ENCODE measurements around the gene COPS6. TPM values are rescaled to one million over a fixed set of nuclear protein-coding genes. Genes with fewer than 3 reads are reported as not detected.

The COPS6 gene
- total RNA-seq, 1 experiment from 2014 or later, result 127 TPM

DNA sequence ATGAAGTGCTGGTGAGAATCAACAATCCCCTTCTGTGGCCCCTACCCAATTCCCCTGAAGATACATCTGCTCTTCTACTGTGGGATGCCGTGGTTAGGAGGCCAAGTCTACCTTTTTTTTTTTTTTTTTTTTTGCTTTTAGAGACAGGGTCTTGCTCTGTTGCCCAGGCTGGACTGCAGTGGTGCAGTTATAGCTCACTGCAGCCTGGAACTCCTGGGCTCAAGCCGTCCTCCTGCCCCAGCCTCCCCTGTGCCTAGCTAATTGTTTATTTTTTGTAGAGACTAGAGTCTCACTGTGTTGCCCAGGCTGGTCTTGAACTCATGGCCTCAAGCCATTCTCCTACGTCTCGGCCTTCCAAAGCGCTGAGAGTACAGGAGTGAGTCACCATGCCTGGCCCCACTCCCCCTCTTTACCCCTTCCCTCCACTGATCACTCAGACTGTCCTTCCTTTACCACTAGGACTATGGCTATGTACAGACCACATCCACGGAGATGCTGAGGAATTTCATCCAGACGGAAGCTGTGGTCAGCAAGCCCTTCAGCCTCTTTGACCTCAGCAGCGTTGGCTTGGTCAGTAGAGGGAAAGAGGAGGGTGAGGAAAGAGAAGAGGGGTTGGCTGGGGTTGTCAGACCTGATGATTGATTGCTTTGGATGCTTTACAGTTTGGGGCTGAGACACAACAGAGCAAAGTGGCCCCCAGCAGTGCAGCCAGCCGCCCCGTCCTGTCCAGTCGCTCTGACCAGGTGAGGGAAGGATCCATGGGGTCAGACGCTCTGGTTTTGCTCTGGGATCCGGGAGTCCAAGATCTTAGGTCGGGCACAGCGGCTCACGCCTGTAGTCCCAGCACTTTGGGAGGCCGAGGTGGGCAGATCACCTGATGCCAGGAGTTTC is 14.4 kb downstream of the COPS6 start:
- DNase-seq (ENCODE audit: low read depth), result peak; percentile 79

DNA sequence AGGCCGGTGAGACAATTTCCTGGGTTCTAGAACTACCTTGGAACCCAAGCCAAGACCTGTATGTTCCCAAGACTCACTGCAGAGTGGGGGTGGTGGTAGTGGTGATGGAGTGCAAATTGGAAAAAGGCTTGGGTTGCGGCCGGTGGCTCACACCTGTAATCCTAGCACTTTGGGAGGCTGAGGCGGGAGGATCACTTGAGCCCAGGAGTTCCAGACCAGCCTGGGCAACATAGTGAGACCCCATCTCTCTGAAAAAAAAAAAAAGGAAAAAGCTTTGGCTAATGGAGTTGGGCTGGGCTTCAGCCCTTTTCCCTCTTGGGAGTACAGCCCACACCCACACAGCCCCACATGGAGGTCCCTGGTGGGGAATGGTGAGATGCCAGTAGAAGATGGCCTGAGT is 16.8 kb downstream of the COPS6 start:
- no peak for DNase-seq (ENCODE audit: low read depth)

DNA sequence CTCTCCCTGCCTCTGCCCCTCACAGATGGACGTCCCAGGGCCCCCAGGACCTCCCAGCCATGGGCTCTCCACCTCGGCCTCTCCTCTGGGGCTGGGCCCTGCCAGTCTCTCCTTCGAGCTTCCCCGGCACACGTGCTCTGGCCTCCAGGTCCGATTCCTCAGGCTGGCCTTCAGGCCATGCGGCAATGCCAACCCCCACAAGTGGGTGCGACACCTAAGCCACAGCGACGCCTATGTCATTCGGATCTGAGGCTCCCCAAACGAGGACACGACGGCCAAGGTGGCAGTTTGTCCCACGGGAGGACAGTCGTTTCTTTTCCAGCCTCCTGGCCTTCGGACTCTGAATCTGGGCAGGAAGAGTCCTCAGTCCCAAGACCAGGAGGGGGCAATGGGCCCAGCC is 17.9 kb downstream of the COPS6 start:
- no peak for DNase-seq (ENCODE audit: low read depth)

DNA sequence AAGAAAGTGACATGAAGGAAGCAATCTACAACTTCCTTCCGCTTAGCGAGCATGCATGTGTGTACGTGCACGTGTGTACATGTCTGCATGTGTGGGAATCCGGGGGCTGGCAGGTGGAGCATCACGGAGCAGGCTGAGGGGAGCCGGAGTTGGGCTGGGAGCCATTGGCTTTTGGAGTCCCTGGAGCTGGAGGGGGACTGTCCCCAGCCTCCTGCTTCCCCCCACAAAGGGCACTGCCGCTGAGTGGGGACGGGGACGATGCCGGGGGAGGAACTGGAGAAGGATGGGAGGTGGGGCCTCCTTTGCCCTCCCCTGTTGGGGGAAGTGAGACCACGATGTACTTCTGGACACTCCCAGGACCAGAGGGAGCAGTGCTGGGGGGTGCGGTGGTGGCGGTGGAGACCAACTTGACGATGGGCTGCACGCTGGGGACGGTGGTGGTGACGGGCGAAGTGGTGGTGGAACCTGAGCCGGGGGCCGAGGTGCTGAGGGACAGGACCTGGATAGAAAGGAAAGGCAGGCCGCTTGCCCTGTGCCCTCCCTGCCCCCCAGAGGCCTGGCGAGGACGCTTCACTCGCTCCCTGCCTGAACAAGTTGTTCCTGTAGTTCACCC is 18.5 kb downstream of the COPS6 start:
- DNase-seq (ENCODE audit: low read depth), result no peak

DNA sequence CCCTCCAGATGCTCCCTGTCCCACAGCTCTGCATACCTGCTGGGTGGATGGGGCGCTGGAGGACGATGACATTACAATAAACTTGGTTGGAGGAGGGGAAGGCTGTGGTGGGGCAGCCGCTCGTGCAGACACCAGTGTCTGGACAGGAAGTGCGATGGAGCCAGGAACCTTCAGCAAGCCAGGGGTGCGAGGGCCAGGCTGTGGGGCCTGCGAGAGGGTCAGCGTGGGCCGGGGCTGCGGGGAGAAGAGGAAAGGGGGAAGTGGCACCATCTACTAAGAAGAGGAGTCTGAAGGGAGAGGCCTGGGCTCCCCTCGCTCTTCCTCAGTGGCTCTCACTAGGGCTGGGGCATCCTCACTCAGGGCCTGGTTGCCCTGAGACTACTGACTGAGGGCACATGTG is 19.1 kb downstream of the COPS6 start:
- DNase-seq (ENCODE audit: low read depth), result no peak

DNA sequence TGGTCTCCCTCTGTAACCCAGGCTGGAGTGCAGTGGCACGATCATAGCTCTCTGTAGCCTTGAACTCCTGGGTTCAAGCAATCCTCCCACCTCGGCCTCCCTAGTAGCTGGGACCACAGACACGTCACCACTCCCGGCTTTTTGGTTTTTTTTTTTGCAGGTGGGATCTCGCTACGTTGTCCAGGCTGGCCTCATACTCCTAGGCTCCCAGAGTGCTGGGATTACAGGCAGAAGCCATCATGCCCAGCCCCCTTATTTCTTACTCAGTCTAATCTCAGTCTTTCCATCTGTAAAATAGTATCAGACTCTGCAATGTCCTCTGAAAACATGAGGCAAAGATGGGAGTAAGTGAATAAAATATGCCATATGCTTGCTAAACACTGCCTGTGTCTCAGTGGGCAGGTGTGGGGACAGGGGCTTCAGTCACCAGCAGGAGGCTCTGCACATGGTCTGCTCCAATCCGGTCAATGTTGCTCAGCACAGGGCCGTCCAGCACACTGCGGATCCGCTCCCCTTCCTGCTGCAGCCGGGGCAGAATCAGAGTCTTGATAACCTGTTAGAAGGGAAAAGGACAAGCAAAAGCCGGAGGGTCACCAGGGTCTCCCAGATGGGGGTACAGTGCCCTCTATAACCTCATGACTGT is 20.9 kb downstream of the COPS6 start:
- DNase-seq (ENCODE audit: low read depth), result no peak

DNA sequence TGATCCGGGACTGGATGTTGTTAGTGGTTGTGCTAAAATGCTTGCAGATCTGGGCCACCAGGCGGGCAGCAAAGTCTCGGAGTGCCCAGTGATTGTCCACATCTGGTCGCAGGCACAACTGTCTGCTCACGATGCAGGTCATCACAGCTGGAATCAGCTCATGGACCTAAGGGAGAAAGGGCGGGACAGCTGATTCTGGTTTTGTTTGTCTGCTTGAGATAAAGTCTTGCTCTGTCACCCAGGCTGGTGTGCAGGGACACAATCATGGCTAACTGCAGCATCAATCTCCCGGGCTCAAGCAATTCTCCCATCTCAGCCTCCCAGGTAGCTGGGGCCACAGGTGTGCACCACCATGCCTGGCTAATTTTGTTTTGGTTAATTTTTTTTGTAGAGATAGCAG is 22.4 kb downstream of the COPS6 start:
- no peak for DNase-seq (ENCODE audit: low read depth)

DNA sequence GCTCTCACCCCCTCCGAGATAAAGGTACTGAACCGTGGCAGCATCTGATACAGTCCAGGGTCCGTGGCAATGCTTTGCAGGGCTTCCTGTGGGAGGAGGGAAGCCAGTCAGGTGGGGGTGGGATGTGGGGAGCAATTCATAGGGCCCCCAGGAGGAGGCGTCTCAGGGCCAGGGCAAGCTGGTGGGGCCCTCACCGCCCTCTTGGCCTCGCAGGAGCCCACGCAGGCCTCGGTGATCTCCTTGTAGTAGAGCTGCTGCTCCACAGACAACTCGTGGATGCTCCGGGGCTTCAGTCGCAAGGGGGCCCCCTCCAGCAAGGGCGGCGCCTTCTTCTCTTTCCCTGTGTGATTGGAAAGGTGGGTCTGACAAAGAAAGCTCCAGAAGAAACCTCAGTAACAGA is 23.1 kb downstream of the COPS6 start:
- no peak for DNase-seq (ENCODE audit: low read depth)

DNA sequence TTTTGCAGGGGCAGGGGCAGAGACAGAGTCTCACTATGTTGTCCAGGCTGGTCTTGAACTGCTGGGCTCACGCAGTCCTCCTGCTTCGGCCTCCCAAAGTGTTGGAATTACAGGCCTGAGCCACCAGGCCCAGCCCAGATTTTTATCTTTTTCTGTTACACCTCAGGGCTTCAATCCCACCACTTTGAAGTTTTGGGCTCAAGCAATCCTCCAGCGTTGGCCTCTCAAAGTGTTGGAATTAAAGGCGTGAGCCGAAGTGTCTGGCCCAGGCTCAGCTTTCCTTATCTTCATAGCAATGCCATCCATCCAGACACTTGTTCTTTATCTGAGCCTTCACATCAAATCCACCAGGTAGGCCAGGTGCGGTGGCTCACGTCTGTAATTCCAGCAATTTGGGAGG is 26.3 kb downstream of the COPS6 start:
- no peak for DNase-seq (ENCODE audit: low read depth)

DNA sequence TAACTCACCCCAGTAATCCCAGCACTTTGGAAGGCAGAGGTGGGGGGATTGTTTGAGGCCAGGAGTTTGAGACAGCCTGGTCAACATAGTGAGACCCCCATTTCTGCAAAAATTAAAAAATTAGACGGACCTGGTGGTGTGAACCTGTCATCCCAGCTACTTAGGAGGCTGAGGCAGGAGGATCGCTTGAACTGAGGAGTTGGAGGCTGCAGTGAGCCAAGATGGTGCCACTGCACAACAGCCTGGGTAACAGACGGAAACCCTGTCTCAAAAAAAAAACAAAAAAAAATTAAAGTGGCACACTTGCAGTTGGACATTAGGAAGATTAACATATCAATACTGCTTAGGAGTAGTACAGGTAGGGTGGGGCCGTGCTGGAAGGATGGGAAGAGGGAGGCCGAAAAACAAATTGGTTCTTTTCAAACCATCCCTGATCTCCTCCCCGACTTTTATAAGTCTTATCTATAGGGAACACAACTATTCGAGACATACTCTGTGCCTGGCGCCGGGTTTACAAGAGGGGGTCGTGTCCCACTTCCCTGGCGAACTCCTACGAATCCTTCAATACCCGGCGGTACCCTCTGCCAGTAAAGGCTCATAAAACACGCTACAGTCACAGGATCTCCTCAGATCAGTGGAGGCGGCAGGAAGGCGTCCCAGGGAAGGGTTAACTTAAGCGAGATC is 29.8 kb downstream of the COPS6 start:
- no peak for DNase-seq (ENCODE audit: low read depth)

DNA sequence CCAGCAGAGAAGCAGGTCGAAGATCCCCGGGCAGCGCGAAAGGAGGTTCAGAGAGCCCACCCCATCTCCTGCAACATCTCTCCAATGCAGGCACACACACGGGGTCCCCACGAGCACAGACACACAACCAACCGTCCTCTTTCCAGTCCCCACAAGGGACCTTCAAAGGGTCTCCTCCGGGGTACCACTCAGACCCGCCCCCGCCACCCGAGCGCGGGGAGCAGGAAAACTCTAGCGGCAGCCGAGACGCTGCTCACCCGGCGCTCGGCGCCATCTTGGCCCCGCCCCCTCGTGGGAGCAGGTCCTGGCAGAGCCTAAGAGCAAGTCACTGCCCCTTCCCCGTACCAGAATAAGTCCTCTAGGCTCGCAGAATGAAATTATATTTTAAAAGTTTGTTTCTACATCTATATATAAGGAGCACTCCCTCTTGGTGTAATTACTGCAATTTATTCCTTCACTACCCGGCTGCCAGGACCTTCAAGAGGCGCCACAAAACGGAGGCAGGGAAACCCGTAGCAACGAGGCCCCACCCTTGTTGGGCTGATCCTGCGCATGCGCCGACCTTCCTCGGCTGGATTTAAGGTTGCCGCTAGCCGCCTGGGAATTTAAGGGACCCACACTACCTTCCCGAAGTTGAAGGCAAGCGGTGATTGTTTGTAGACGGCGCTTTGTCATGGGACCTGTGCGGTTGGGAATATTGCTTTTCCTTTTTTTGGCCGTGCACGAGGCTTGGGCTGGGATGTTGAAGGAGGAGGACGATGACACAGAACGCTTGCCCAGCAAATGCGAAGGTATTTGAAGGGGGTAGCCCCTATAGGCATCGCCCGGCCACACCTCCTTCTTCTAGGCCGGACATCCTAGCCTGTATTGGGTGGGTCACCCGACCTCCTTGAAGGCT is 30.6 kb downstream of the COPS6 start, which contains the start of the genes CNPY4 and TAF6:
Gene CNPY4 (plus strand): TSS at position 563 of the 898 bp plus-strand sequence. CDS start 111 bp downstream, at position 674.
Gene TAF6 (minus strand): TSS at position 287 of the 898 bp plus-strand sequence. CDS start 5,149 bp downstream, outside the sequence.
- peak; percentile 100 for DNase-seq (ENCODE audit: low read depth)

DNA sequence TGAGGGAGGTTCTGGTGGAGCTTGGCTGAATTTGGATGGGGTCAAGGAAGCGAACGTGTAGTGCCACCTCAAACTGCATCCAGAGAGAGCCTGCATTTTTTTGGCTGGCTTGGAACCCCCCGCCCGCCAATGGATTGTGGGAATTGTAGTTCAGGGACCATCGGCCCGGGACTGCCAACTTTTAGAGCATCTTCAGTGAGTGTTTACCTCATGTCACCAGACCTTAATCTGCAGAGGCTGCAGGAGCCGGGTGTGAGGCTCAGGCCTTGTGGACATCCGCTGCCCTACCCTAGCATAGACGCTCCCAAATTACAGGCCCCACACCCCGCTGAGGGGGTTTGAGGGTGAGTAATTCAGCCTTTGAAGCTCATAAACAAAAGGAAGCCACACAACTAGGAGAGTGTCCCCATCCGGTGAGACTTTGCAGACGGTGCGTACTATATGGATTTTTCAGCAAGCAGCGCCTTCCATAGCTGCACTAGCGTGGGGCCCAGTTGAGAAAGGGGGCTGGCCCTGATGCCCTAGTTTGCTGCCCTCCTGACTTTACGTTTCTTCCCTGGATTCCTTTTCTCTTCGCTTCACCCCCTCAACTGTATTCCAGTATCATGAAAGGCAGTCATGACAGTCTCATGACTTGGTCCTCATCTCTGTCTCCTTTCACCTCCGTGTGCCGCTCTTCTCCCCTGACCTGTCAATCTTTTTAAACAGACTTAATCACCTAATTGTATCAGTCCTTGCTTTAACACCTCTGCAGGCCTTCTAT is 31.4 kb downstream of the COPS6 start:
- DNase-seq (ENCODE audit: low read depth), result peak; percentile 73

DNA sequence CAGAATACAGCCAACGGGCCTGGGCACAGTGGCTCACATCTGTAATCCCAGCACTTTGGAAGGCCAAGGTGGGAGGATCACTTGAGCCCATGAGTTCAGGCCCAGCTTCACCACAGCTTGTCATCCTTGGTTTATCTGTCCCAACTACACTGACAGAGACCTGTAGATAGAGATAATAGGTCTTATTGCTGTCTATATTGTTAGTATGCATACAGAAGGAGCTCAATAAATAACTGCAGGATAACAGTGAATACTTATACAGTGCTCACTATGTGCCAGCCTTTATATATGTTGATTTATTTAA is 31.9 kb downstream of the COPS6 start:
- DNase-seq (ENCODE audit: low read depth), result no peak

DNA sequence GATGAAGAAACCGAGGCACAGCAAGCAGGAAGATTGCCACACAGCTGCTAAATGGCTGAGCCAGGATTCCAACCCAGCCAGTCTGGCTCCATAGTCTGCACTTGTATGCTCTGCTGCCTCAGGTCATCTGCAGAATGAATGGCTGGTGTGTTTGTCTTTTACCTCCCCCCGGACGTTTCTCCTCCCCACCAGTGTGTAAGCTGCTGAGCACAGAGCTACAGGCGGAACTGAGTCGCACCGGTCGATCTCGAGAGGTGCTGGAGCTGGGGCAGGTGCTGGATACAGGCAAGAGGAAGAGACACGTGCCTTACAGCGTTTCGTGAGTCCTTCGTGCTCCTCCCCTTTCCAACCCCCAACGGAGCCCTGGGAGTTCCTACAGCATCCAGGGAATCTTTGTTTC is 33.3 kb downstream of the COPS6 start:
- DNase-seq (ENCODE audit: low read depth), result no peak

DNA sequence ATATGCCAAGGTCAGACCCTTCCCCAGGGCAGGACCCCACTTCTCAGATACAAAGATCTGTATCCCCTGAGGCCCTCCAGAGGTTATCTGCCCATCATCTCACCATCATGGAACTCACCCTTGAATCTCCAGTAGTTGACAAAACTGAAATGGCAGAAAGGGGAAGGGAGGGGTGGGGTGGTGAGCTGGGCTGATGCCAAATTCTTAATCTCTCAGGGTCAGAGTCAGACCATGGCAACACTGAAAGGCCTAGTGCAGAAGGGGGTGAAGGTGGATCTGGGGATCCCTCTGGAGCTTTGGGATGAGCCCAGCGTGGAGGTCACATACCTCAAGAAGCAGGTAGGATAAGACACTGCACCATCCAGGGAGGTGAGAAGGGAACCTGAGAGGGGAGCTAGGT is 33.8 kb downstream of the COPS6 start:
- no peak for DNase-seq (ENCODE audit: low read depth)

DNA sequence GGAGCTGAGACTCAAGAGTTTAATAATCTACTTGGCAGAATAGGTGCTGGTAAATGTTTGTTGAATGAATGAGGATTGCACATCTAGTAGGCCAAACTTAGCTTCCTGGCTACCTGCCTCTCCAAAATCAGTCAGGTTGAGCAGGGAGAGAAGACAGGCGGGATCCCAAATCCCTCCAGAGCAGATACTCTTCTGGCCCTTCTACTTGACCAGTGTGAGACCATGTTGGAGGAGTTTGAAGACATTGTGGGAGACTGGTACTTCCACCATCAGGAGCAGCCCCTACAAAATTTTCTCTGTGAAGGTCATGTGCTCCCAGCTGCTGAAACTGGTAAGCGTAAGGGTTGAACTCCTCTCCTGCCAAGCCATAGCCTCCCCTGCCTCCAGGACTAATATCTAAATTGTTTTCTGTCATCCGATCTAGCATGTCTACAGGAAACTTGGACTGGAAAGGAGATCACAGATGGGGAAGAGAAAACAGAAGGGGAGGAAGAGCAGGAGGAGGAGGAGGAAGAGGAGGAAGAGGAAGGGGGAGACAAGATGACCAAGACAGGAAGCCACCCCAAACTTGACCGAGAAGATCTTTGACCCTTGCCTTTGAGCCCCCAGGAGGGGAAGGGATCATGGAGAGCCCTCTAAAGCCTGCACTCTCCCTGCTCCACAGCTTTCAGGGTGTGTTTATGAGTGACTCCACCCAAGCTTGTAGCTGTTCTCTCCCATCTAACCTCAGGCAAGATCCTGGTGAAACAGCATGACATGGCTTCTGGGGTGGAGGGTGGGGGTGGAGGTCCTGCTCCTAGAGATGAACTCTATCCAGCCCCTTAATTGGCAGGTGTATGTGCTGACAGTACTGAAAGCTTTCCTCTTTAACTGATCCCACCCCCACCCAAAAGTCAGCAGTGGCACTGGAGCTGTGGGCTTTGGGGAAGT is 35.8 kb downstream of the COPS6 start:
- DNase-seq (ENCODE audit: low read depth), result no peak

DNA sequence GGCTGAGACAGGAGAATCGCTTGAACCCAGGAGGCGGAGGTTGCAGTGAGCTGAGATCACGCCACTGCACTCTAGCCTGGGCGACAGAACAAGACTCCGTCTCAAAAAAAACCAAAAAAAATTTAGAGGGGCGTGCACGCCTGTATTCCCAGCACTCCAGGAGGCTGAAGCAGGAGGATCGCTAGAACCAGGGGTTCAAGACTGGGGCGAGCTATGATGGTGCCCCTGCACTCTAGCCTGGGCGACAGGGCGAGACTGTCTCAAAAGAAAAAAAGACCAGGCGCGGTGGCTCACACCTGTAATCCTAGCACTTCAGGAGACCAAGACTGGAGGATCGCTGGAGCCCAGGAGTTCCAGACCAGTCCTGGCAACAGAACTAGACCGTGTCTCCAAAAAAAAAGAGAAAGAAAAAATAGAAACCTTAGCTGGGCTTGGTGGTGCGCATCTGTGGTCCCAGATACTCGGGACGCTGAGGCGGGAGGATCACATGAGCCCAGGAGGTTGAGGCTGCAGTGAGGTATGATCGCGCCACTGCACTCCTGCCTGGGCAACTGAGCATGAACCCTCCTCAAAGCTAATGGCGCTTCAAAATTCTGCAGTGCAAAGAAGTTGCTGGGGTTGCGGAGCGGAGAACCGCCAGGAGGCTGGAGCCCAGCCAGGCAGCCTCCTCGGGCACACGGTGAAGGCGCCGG is 37.6 kb downstream of the COPS6 start:
- no peak for DNase-seq (ENCODE audit: low read depth)
